Thyroid gland (tissue), 4 donors: ENCODE results near the gene MAFG. TPM values are rescaled to one million over a fixed set of nuclear protein-coding genes. Genes with fewer than 3 reads are reported as not detected.

Experiments
- DNase-seq, 2 donors: peaks; one replicate each; pipeline ENCODE4 v3.0.0-alpha.2; 2019
- H3K27ac ChIP-seq, 3 donors: fragments of 200-600 bp; sonication (generic); 1 replicate in 2 of 3; 2 replicates in 1 of 3; pipeline ENCODE4 v1.5.1; 2016 to 2019; ENCODE audit warnings: mild to moderate bottlenecking in 1 of 3, moderate library complexity in 1 of 3
- H3K27me3 ChIP-seq: fragments of 200-600 bp; sonication (generic); one replicate; pipeline ENCODE4 v1.5.1; 2019
- H3K36me3 ChIP-seq, 2 donors: fragments of 200-600 bp; sonication (generic); one replicate each; pipeline ENCODE4 v1.5.1; 2016 to 2019
- H3K4me1 ChIP-seq, 2 donors: fragments of 200-600 bp; sonication (generic); one replicate each; pipeline ENCODE4 v1.5.1; 2017 to 2019
- H3K4me3 ChIP-seq, 3 donors: fragments of 200-600 bp; sonication (generic); replicated peaks in 1 of 3; 1 replicate in 2 of 3; 2 replicates in 1 of 3; pipeline ENCODE4 v1.5.1; 2016; ENCODE audit warnings: mild to moderate bottlenecking in 1 of 3
- H3K9me3 ChIP-seq: fragments of 200-600 bp; sonication (generic); one replicate; pipeline ENCODE4 v1.5.1; 2017
- CTCF ChIP-seq, 6 experiments: fragments of 200-600 bp in 3 of 6; fragments of 450-650 bp in 3 of 6; sonication (generic) in 3 of 6; IDR thresholded peaks; one replicate each; pipeline ENCODE4 v1.5.1; 2016 to 2019; ENCODE audit warnings: antibody characterized with exemption in 6 of 6, mild to moderate bottlenecking in 2 of 6, inconsistent platforms in 1 of 6, moderate library complexity in 1 of 6
- POLR2A ChIP-seq, 2 donors: fragments of 450-650 bp; IDR thresholded peaks; one replicate each; pipeline ENCODE4 v1.6.1; 2017; ENCODE audit warnings: antibody characterized with exemption in 2 of 2, mild to moderate bottlenecking in 2 of 2, moderate library complexity in 1 of 2
- WGBS, 2 donors: methylation state at CpG; one replicate each; pipeline ENCODE4 v1.1.5; 2017; 5-methylcytosine and 5-hydroxymethylcytosine counted together
- intact Hi-C: fragments of 100-400 bp; cut with DNase I; formaldehyde crosslinking; loops from one replicate; pipeline ENCODE4 v1.15.1; 2023
- total RNA-seq, 4 donors: library from RNA; depleted of rRNA; stranded (reverse); fragments of >200 nt; gene quantifications; one replicate each; pipeline ENCODE4 v1.2.3, GENCODE V29; 2016

Gene MAFG
- total RNA-seq = 10 to 100 TPM; 28.2 to 51.8 (median 36.4) TPM

DNA sequence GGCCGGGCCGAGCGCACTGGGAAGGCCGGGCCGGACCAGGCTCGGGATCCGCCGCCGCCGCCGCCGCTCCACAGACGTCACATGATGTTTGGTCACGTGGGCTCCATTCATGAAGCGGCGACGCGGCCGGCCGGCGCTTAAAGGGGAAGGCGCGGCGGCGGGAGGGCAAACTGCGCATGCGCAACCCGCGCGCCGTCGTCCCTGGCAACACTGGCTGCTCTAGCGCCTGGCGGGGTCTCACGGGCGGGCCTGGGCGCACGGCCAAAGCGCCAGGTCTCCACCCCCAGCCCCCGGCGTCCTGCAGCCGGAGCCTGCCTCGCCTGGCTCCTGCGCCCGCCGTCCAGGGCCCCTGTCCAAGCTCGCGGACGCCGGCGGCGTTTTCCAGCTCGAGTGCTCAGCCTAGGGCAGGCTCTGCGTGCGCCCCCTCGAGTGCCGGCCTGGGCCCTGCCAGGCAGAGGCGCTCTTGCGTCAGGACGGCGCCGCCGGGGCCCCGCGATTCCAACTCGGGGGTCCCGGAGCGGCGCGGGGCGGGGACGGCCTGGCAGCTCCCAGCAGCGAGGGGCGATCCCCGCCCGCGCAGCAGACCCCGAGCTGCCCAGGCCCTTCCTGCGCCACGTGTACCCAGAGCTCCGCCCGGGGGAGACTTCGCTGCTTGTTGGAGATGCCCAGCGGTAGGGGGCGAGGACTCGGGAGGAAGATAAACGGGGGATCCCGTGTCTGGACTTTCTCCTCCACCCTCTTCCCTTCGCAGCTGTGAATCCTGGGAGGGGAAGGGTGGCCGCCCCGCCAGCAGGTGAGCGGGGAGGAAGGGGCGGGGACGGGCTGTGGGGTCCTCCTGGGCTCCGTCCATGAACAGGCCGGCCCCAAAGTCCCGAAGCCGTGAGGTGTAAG is at the start of gene MAFG:
TSS of gene MAFG (minus strand) at position 83 of the 891 bp plus-strand sequence. CDS start 4,550 bp downstream, outside the sequence.
- H3K9me3 ChIP-seq = no peaks in the 10 kb centered on the region
- H3K27ac ChIP-seq = peak within 1 kb of the TSS; percentile 85 to 93 (median 91)
- intact Hi-C loops = no loop called here
- no peaks in the 10 kb centered on the region for H3K27me3 ChIP-seq
- no peaks in the 10 kb centered on the region for H3K36me3 ChIP-seq
- peak; percentile 93 for DNase-seq
- peaks cover 36 to 45% of the 10 kb centered on the region in 2 donors for H3K4me1 ChIP-seq
- H3K4me3 ChIP-seq = peak within 1 kb of the TSS; percentile 51 to 98 (median 87)
- TF ChIP-seq POLR2A (IDR thresholded peaks at IDR 0.05) (peak; percentile 7 to 84), CTCF (IDR thresholded peaks at IDR 0.05) (peak in 1 of 6 experiments; percentile 43)
- WGBS, 2 donors = 0% methylated on average over 3 to 12 of the region's 98 CpGs

GRCh38 chr17:81976332-81977210 is 49.0 kb upstream of the MAFG start:
- peak overlapping the region in 2 of 3 donors; percentile 90 to 91 for H3K27ac ChIP-seq
- no peak for TF ChIP-seq POLR2A (IDR thresholded peaks at IDR 0.05)
- peak in 1 of 6 experiments; percentile 1 for TF ChIP-seq CTCF (IDR thresholded peaks at IDR 0.05)
- no peaks in the 10 kb centered on the region for H3K9me3 ChIP-seq
- H3K4me3 ChIP-seq = peak overlapping the region; percentile 79 to 95 (median 82)
- intact Hi-C loops = no loop called here
- DNase-seq = peak; percentile 77 to 81
- no peaks in the 10 kb centered on the region for H3K27me3 ChIP-seq
- H3K36me3 ChIP-seq = no peaks in the 10 kb centered on the region
- 35 to 40% methylated on average over 17 to 18 of the region's 30 CpGs for WGBS, 2 donors
- peaks cover 17 to 18% of the 10 kb centered on the region in 2 donors for H3K4me1 ChIP-seq

- no peaks in the 10 kb centered on the region for H3K9me3 ChIP-seq
- H3K27me3 ChIP-seq = no peaks in the 10 kb centered on the region
- H3K4me1 ChIP-seq = peaks cover 9 to 10% of the 10 kb centered on the region in 2 donors
- no peak overlapping the region for H3K27ac ChIP-seq
- intact Hi-C loops = no loop called here
- no peak for DNase-seq
- TF ChIP-seq POLR2A (IDR thresholded peaks at IDR 0.05) (no peak), CTCF (IDR thresholded peaks at IDR 0.05) (no peak)
- no peak overlapping the region for H3K4me3 ChIP-seq
- no peaks in the 10 kb centered on the region for H3K36me3 ChIP-seq
Observed at GRCh38 chr17:81973432-81973831, 45.9 kb upstream of the MAFG start.

GRCh38 chr17:81968850-81969812 is 41.6 kb upstream of the MAFG start:
- H3K27me3 ChIP-seq = no peaks in the 10 kb centered on the region
- H3K4me1 ChIP-seq = peaks cover 10 to 15% of the 10 kb centered on the region in 2 donors
- 78 to 86% methylated on average over 8 to 11 of the region's 12 CpGs for WGBS, 2 donors
- TF ChIP-seq POLR2A (IDR thresholded peaks at IDR 0.05) (no peak), CTCF (IDR thresholded peaks at IDR 0.05) (no peak)
- DNase-seq = no peak
- intact Hi-C loops = no loop called here
- H3K9me3 ChIP-seq = no peaks in the 10 kb centered on the region
- no peak overlapping the region for H3K4me3 ChIP-seq
- H3K36me3 ChIP-seq = no peaks in the 10 kb centered on the region
- H3K27ac ChIP-seq = no peak overlapping the region
